ENCODE results near the gene RERE.

Gene RERE

GRCh38 chr1:8851060-8851459 lies 33.6 kb upstream of the RERE start:
- H3K4me2 ChIP-seq (ENCODE audit: insufficient read depth, low read length): no peak overlapping the region
- H3K9me3 ChIP-seq (ENCODE audit: insufficient read depth, low read length, severe bottlenecking): no peaks in the 10 kb centered on the region
- peaks cover 7% of the 10 kb centered on the region for H4K20me1 ChIP-seq (ENCODE audit: insufficient read depth, low read length)
- H2AFZ ChIP-seq (ENCODE audit: low read depth, low read length): no peak overlapping the region
- no peak for DNase-seq
- no peaks in the 10 kb centered on the region for H3K27me3 ChIP-seq (ENCODE audit: insufficient read depth, low read length, poor library complexity)
- H3K79me2 ChIP-seq (ENCODE audit: insufficient read depth, low read length): no peaks in the 10 kb centered on the region
- H3K4me1 ChIP-seq (ENCODE audit: insufficient read depth, low read length): peaks cover 19% of the 10 kb centered on the region
- no peak for TF ChIP-seq CTCF (IDR thresholded peaks at IDR 0.05; ENCODE audit: borderline replicate concordance, extremely low read depth, low read length, poor library complexity, severe bottlenecking)
- TF ChIP-seq EZH2 (IDR thresholded peaks at IDR 0.05; ENCODE audit: borderline replicate concordance, low read depth, low read length, severe bottlenecking): no peak
- no peak for ATAC-seq (ENCODE audit: insufficient read depth, low read depth)
- no peaks in the 10 kb centered on the region for H3K36me3 ChIP-seq (ENCODE audit: insufficient read depth, low read length)
- H3K27ac ChIP-seq (ENCODE audit: low read length): no peak overlapping the region
- H3K9ac ChIP-seq (ENCODE audit: low read depth, low read length): no peak overlapping the region
- H3K4me3 ChIP-seq (ENCODE audit: low read depth in 1 of 2, low read length in 2 of 2): no peak overlapping the region

- no peak overlapping the region for H3K4me3 ChIP-seq (ENCODE audit: low read depth in 1 of 2, low read length in 2 of 2)
- peak; percentile 73 for ATAC-seq (ENCODE audit: insufficient read depth, low read depth)
Observed at GRCh38 chr1:8848663-8849386, 31.4 kb upstream of the RERE start.

GRCh38 chr1:8847990-8848389 lies 30.6 kb upstream of the RERE start:
- peaks cover 7% of the 10 kb centered on the region for H4K20me1 ChIP-seq (ENCODE audit: insufficient read depth, low read length)
- no peak overlapping the region for H3K9ac ChIP-seq (ENCODE audit: low read depth, low read length)
- no peak overlapping the region for H3K4me3 ChIP-seq (ENCODE audit: low read depth in 1 of 2, low read length in 2 of 2)
- H2AFZ ChIP-seq (ENCODE audit: low read depth, low read length): no peak overlapping the region
- peaks cover 3% of the 10 kb centered on the region for H3K27me3 ChIP-seq (ENCODE audit: insufficient read depth, low read length, poor library complexity)
- no peaks in the 10 kb centered on the region for H3K36me3 ChIP-seq (ENCODE audit: insufficient read depth, low read length)
- H3K27ac ChIP-seq (ENCODE audit: low read length): no peak overlapping the region
- H3K79me2 ChIP-seq (ENCODE audit: insufficient read depth, low read length): no peaks in the 10 kb centered on the region
- TF ChIP-seq CTCF (IDR thresholded peaks at IDR 0.05; ENCODE audit: borderline replicate concordance, extremely low read depth, low read length, poor library complexity, severe bottlenecking): no peak
- TF ChIP-seq EZH2 (IDR thresholded peaks at IDR 0.05; ENCODE audit: borderline replicate concordance, low read depth, low read length, severe bottlenecking): no peak
- DNase-seq (peak; percentile 86), ATAC-seq (ENCODE audit: insufficient read depth, low read depth) (peak; percentile 87)
- no peak overlapping the region for H3K4me2 ChIP-seq (ENCODE audit: insufficient read depth, low read length)
- H3K9me3 ChIP-seq (ENCODE audit: insufficient read depth, low read length, severe bottlenecking): no peaks in the 10 kb centered on the region
- H3K4me1 ChIP-seq (ENCODE audit: insufficient read depth, low read length): peaks cover 19% of the 10 kb centered on the region

More at GRCh38 chr1:8848663-8849386, 31.4 kb upstream of the RERE start:
- Histone ChIP-seq H3K4me1 (ENCODE audit: insufficient read depth, low read length) (peaks cover 19% of the 10 kb centered on the region), H3K79me2 (ENCODE audit: insufficient read depth, low read length) (no peaks in the 10 kb centered on the region), H3K9me3 (ENCODE audit: insufficient read depth, low read length, severe bottlenecking) (no peaks in the 10 kb centered on the region), H3K4me2 (ENCODE audit: insufficient read depth, low read length) (peak overlapping the region; percentile 49), H4K20me1 (ENCODE audit: insufficient read depth, low read length) (peaks cover 7% of the 10 kb centered on the region), H3K27me3 (ENCODE audit: insufficient read depth, low read length, poor library complexity) (peaks cover 3% of the 10 kb centered on the region), H2AFZ (ENCODE audit: low read depth, low read length) (no peak overlapping the region), H3K36me3 (ENCODE audit: insufficient read depth, low read length) (no peaks in the 10 kb centered on the region), H3K27ac (ENCODE audit: low read length) (no peak overlapping the region), H3K9ac (ENCODE audit: low read depth, low read length) (no peak overlapping the region)
- peak; percentile 77 for TF ChIP-seq CTCF (IDR thresholded peaks at IDR 0.05; ENCODE audit: borderline replicate concordance, extremely low read depth, low read length, poor library complexity, severe bottlenecking)
- TF ChIP-seq EZH2 (IDR thresholded peaks at IDR 0.05; ENCODE audit: borderline replicate concordance, low read depth, low read length, severe bottlenecking): no peak
- DNase-seq: peak; percentile 75
